Nephron (organoid): Measurements from ENCODE around the gene POGLUT3.

Experiments used
- H3K27ac Mint-ChIP-seq, 3 experiments: 2 replicates each; pipeline ENCODE4 v1.8.0; 2020; ENCODE audit warnings: mixed read lengths in 3 of 3, mild to moderate bottlenecking in 2 of 3, moderate library complexity in 1 of 3
- H3K27me3 Mint-ChIP-seq: 2 replicates; pipeline ENCODE4 v1.8.0; 2021; ENCODE audit warnings: low read depth, mild to moderate bottlenecking, moderate library complexity, mixed read lengths
- H3K36me3 Mint-ChIP-seq: 2 replicates; pipeline ENCODE4 v1.8.0; 2020; ENCODE audit warnings: low read depth, mixed read lengths
- H3K4me1 Mint-ChIP-seq: 2 replicates; pipeline ENCODE4 v1.8.0; 2020; ENCODE audit warnings: mixed read lengths
- H3K4me3 Mint-ChIP-seq, 3 experiments: 2 replicates each; pipeline ENCODE4 v1.8.0; 2020; ENCODE audit warnings: mild to moderate bottlenecking in 3 of 3, mixed read lengths in 3 of 3, moderate library complexity in 2 of 3
- H3K9me3 Mint-ChIP-seq: 2 replicates; pipeline ENCODE4 v1.8.0; 2020; ENCODE audit warnings: mixed read lengths
- CTCF ChIP-seq, 3 experiments: fragments of 200-600 bp; sonication (generic); IDR thresholded peaks; one replicate each; pipeline ENCODE4 v1.5.0; 2021; ENCODE audit warnings: antibody characterized with exemption in 3 of 3; ENCODE audit not compliant: unreplicated experiment in 3 of 3

The POGLUT3 gene

DNA sequence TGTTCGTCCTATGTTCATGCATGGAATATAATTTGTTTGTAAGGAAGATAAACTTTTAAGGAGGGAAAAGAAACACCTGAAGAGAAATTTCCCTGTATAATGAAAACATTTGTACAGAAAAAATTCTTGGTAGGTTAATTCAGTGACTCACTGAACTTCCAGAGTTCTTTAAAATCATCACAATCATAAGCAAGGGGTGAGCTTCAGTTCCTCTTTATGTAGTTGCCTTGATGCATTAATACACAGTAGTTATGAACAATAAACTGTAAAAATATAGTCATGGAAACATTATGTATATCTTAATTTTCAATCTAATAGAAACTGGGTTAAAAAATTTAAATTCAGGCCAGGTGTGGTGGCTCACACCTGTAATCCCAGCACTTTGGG, 29.7 kb downstream of the POGLUT3 start:
- no peaks in the 10 kb centered on the region for H3K36me3 Mint-ChIP-seq
- H3K4me3 Mint-ChIP-seq, result peak overlapping the region in 2 of 3 experiments; percentile 69 to 97
- no peaks in the 10 kb centered on the region for H3K4me1 Mint-ChIP-seq
- peak overlapping the region; percentile 100 for H3K27ac Mint-ChIP-seq
- H3K9me3 Mint-ChIP-seq, result no peaks in the 10 kb centered on the region
- no peak for TF ChIP-seq CTCF (IDR thresholded peaks at IDR 0.05; ENCODE audit: unreplicated experiment in 3 of 3)
- no peaks in the 10 kb centered on the region for H3K27me3 Mint-ChIP-seq

- Mint-ChIP-seq H3K4me3 (peak within 1 kb of the TSS; percentile 96 to 99 (median 97)), H3K27ac (peak within 1 kb of the TSS; percentile 100), H3K9me3 (no peaks in the 10 kb centered on the region), H3K36me3 (no peaks in the 10 kb centered on the region), H3K4me1 (no peaks in the 10 kb centered on the region), H3K27me3 (no peaks in the 10 kb centered on the region)
- TF ChIP-seq CTCF (IDR thresholded peaks at IDR 0.05; ENCODE audit: unreplicated experiment in 3 of 3), result no peak
Measured at GRCh38 chr11:108467091-108467823, 30.9 kb downstream of the POGLUT3 start, which contains the start of gene C11orf65. TSS of gene C11orf65 (minus strand) at chr11:108467529. CDS start at chr11:108461559, 5,970 bp downstream.

- H3K27ac Mint-ChIP-seq, result peak overlapping the region; percentile 100
- H3K9me3 Mint-ChIP-seq, result no peaks in the 10 kb centered on the region
- peak overlapping the region; percentile 96 to 99 (median 97) for H3K4me3 Mint-ChIP-seq
- no peak for TF ChIP-seq CTCF (IDR thresholded peaks at IDR 0.05; ENCODE audit: unreplicated experiment in 3 of 3)
- H3K36me3 Mint-ChIP-seq, result no peaks in the 10 kb centered on the region
- no peaks in the 10 kb centered on the region for H3K4me1 Mint-ChIP-seq
- no peaks in the 10 kb centered on the region for H3K27me3 Mint-ChIP-seq
Measured at GRCh38 chr11:108466405-108466804, 31.8 kb downstream of the POGLUT3 start.

DNA sequence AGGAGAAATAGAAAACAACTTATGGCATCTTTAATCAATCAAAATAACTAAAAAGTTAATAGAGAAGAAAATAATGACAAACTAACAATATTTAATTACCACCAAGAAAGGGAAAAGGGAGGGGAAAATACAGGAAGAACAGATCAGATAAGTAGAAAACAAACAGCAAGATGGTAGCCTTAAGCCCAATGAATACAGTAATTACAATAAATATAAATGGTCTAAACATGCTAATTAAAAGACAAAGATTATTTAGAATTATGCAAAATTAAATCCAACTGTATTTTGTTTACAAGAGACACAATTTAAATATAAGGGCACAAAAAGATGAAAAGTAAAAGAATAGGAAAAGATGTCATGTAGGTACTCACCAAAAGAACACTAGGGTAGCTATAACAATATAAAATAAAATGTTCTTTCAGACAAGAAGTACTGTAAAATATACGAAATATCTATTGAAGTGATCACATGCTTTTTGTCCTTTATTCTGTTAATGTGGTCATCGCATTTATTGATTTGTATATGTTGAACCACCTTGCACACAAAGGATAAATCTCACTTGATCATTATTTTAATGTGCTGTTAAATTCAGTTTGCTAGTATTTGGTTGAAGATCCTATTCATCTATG, 44.9 kb downstream of the POGLUT3 start:
- H3K4me1 Mint-ChIP-seq, result no peaks in the 10 kb centered on the region
- H3K36me3 Mint-ChIP-seq, result peaks cover 8% of the 10 kb centered on the region
- no peak for TF ChIP-seq CTCF (IDR thresholded peaks at IDR 0.05; ENCODE audit: unreplicated experiment in 3 of 3)
- no peak overlapping the region for H3K27ac Mint-ChIP-seq
- peaks cover 28% of the 10 kb centered on the region for H3K9me3 Mint-ChIP-seq
- no peak overlapping the region for H3K4me3 Mint-ChIP-seq
- no peaks in the 10 kb centered on the region for H3K27me3 Mint-ChIP-seq
